SK-N-SH (cell line): ENCODE results near the gene STX2. TPM values are rescaled to one million over a fixed set of nuclear protein-coding genes. Genes with fewer than 3 reads are reported as not detected.
"Not testable (repeated sequence)": the region's sequence is repeated elsewhere in the genome, so short reads cannot be mapped to it uniquely, and the experiment has no call there.

Source experiments
- CTCF ChIA-PET: fragments of 300-600, 350-600 bp; formaldehyde crosslinking; extraction: SDS; loops from one replicate; lab custom pipeline; 2021; lab: Yijun Ruan, JAX
- POLR2A ChIA-PET: fragments of 350-600 bp; sonication (Branson Sonifier 250); formaldehyde crosslinking; extraction: SDS; loops from one replicate; lab custom pipeline; 2020; ENCODE audit warnings: antibody characterized with exemption, inconsistent platforms; lab: Yijun Ruan, JAX
- DNase-seq: peaks from one replicate; pipeline ENCODE4 v3.0.0; 2012
- H2AFZ ChIP-seq: fragments of 200-600 bp; sonication (generic); 2 replicates; pipeline ENCODE4 v1.8.1; 2016; ENCODE audit warnings: antibody characterized with exemption, mild to moderate bottlenecking, low read depth
- H3F3A ChIP-seq: fragments of 200-600 bp; sonication (generic); replicated peaks from 2 replicates; pipeline ENCODE3; 2016; ENCODE audit warnings: antibody characterized with exemption, mild to moderate bottlenecking; ENCODE audit not compliant: insufficient read depth
- H3K27ac ChIP-seq, 2 experiments: fragments of 200-500 bp in 1 of 2; fragments of 200-600 bp in 1 of 2; sonication (Bioruptor generic) in 1 of 2; sonication (generic), shearing (Covaris generic) in 1 of 2; 2 replicates each; pipeline versions ENCODE4 v1.5.1 to v1.6.1; 2014 to 2016; ENCODE audit warnings: low read depth in 2 of 2, inconsistent platforms in 1 of 2, low read length in 1 of 2, mild to moderate bottlenecking in 1 of 2, mixed read lengths in 1 of 2
- H3K27me3 ChIP-seq: fragments of 200-600 bp; sonication (generic), shearing (Covaris generic); 2 replicates; pipeline ENCODE4 v1.6.1; 2016; ENCODE audit warnings: mixed run types; ENCODE audit not compliant: insufficient read depth
- H3K36me3 ChIP-seq, 2 experiments: fragments of 200-500 bp in 1 of 2; fragments of 200-600 bp in 1 of 2; sonication (Bioruptor generic) in 1 of 2; sonication (generic) in 1 of 2; replicated peaks in 1 of 2; 2 replicates each; pipeline versions ENCODE3 to v1.5.1; 2014 to 2016; ENCODE audit warnings: low read length in 1 of 2, mild to moderate bottlenecking in 1 of 2; ENCODE audit not compliant: insufficient read depth in 2 of 2, control insufficient read depth in 1 of 2
- H3K4me1 ChIP-seq, 2 experiments: fragments of 200-500 bp in 1 of 2; fragments of 200-600 bp in 1 of 2; sonication (Bioruptor generic) in 1 of 2; sonication (generic), shearing (Covaris generic) in 1 of 2; 2 replicates each; pipeline versions ENCODE4 v1.5.1 to v1.6.1; 2014 to 2016; ENCODE audit warnings: low read depth in 1 of 2, low read length in 1 of 2, mixed run types in 1 of 2; ENCODE audit not compliant: insufficient read depth in 2 of 2, control insufficient read depth in 1 of 2
- H3K4me2 ChIP-seq: fragments of 200-600 bp; sonication (generic), shearing (Covaris generic); 2 replicates; pipeline ENCODE4 v1.6.1; 2017; ENCODE audit warnings: mixed run types
- H3K4me3 ChIP-seq, 2 experiments: fragments of 200-500 bp in 1 of 2; fragments of 200-600 bp in 1 of 2; sonication (Bioruptor generic) in 1 of 2; sonication (generic), shearing (Covaris generic) in 1 of 2; 2 replicates each; pipeline versions ENCODE4 v1.5.1 to v1.8.1; 2014 to 2016; ENCODE audit warnings: low read depth in 2 of 2, inconsistent platforms in 1 of 2, low read length in 1 of 2, mild to moderate bottlenecking in 1 of 2, mixed read lengths in 1 of 2, moderate library complexity in 1 of 2
- H3K79me2 ChIP-seq: fragments of 200-600 bp; sonication (generic); 2 replicates; pipeline ENCODE4 v1.8.1; 2017; ENCODE audit warnings: mild to moderate bottlenecking; ENCODE audit not compliant: insufficient read depth
- H3K9ac ChIP-seq: fragments of 200-600 bp; sonication (generic); 2 replicates; pipeline ENCODE4 v1.6.1; 2017; ENCODE audit warnings: mixed run types
- H3K9me2 ChIP-seq: fragments of 200-600 bp; sonication (generic); 2 replicates; pipeline ENCODE4 v1.6.1; 2017; ENCODE audit warnings: mixed run types
- H3K9me3 ChIP-seq: fragments of 200-600 bp; sonication (generic); 2 replicates; pipeline ENCODE4 v1.6.1; 2017; ENCODE audit warnings: mixed run types, mild to moderate bottlenecking, moderate library complexity
- H4K20me1 ChIP-seq: fragments of 200-600 bp; sonication (generic); 2 replicates; pipeline ENCODE4 v1.6.1; 2017; ENCODE audit warnings: mild to moderate bottlenecking, mixed run types; ENCODE audit not compliant: insufficient read depth
- CTCF ChIP-seq: fragments of 200-600 bp; sonication (generic); IDR thresholded peaks from 2 replicates; pipeline ENCODE4 v1.6.1; 2017; ENCODE audit warnings: antibody characterized with exemption, mild to moderate bottlenecking, moderate library complexity
- EZH2phosphoT487 ChIP-seq: fragments of 200-600 bp; sonication (generic); IDR thresholded peaks from 2 replicates; pipeline ENCODE4 v1.6.1; 2017; ENCODE audit warnings: low read depth, mixed run types, mild to moderate bottlenecking, antibody characterized with exemption, moderate library complexity, borderline replicate concordance
- MEF2A ChIP-seq: IDR thresholded peaks from 2 replicates; pipeline ENCODE4 v1.4.0; 2012; ENCODE audit warnings: low read depth, borderline replicate concordance
- RAD21 ChIP-seq: IDR thresholded peaks from 2 replicates; pipeline ENCODE4 v1.6.1; 2012; ENCODE audit warnings: mild to moderate bottlenecking, low read length
- SMC3 ChIP-seq: IDR thresholded peaks from 2 replicates; pipeline ENCODE4 v1.6.1; 2012; ENCODE audit warnings: low read depth, low read length, improper control_type of control experiment
- TCF12 ChIP-seq: IDR thresholded peaks from 2 replicates; pipeline ENCODE4 v1.4.0; 2012
- WGBS: methylation state at CpG from one replicate; pipeline ENCODE4 v1.1.6; 2017; ENCODE audit warnings: low lambda C conversion rate; 5-methylcytosine and 5-hydroxymethylcytosine counted together
- polyA plus RNA-seq, 3 experiments: library from polyadenylated mRNA; depleted of rRNA; stranded (reverse); fragments of >200 nt; gene quantifications; 2 replicates each; pipeline ENCODE4 v1.2.3, GENCODE V29; 2012

STX2 gene
- polyA plus RNA-seq, 1 of the 3 experiments (the other 2 are of a cell fraction), result 25.1 TPM

- not testable (repeated sequence) for H4K20me1 ChIP-seq, H3K79me2 ChIP-seq, H2AFZ ChIP-seq, H3K4me1 ChIP-seq, H3K36me3 ChIP-seq, H3K27me3 ChIP-seq, H3K9ac ChIP-seq, H3F3A ChIP-seq, DNase-seq, H3K4me3 ChIP-seq, H3K9me2 ChIP-seq, H3K27ac ChIP-seq, H3K4me2 ChIP-seq, H3K9me3 ChIP-seq
- CTCF ChIA-PET, result interaction anchor here (0.7 kb wide), 1 partner anchor 37 kb away, joined by 3 read pairs; no protein-coding TSS in a partner anchor
- WGBS, result 68% methylated on average over 6 of the region's 6 CpGs
- POLR2A ChIA-PET, result interaction anchor here (0.6 kb wide), 1 partner anchor 774 kb away, joined by 5 read pairs; no protein-coding TSS in a partner anchor
Observed at GRCh38 chr12:130848105-130848504, 9.1 kb upstream of the STX2 start.

GRCh38 chr12:130847112-130847511 is 8.1 kb upstream of the STX2 start:
- Histone ChIP-seq H4K20me1 (no peaks in the 10 kb centered on the region), H3K9me2 (no peaks in the 10 kb centered on the region), H3F3A (peaks cover 4% of the 10 kb centered on the region), H3K27me3 (no peaks in the 10 kb centered on the region), H3K4me1 (no peaks in the 10 kb centered on the region), H3K9ac (no peak overlapping the region), H3K27ac (no peak overlapping the region), H3K36me3 (no peaks in the 10 kb centered on the region)
- CTCF ChIA-PET, result interaction anchor here (1.4 kb wide), 1 partner anchor 20 kb away, joined by 5 read pairs; no protein-coding TSS in a partner anchor
- 64% methylated on average over 7 of the region's 7 CpGs for WGBS
- TF ChIP-seq EZH2phosphoT487, result no peak
- no peak for TF ChIP-seq SMC3
- no peak for TF ChIP-seq MEF2A
- TF ChIP-seq TCF12, result no peak
- TF ChIP-seq, all 33 proteins: peak for 0
- no peak overlapping the region for H3K4me2 ChIP-seq
- H2AFZ ChIP-seq, result no peak overlapping the region
- DNase-seq, result no peak
- H3K4me3 ChIP-seq, result no peak overlapping the region
- H3K9me3 ChIP-seq, result no peaks in the 10 kb centered on the region
- POLR2A ChIA-PET, result no interaction called here
- no peaks in the 10 kb centered on the region for H3K79me2 ChIP-seq

- no peaks in the 10 kb centered on the region for H3K27me3 ChIP-seq
- H3K36me3 ChIP-seq, result no peaks in the 10 kb centered on the region
- POLR2A ChIA-PET, result no interaction called here
- no peaks in the 10 kb centered on the region for H3K9me2 ChIP-seq
- H3K4me1 ChIP-seq, result no peaks in the 10 kb centered on the region
- no peak overlapping the region for H2AFZ ChIP-seq
- no peaks in the 10 kb centered on the region for H3K79me2 ChIP-seq
- no peak overlapping the region for H3K27ac ChIP-seq
- CTCF ChIA-PET, result interaction anchor here (1.4 kb wide), 1 partner anchor 19 kb away, joined by 5 read pairs; no protein-coding TSS in a partner anchor
- TF ChIP-seq RAD21, result no peak
- TF ChIP-seq CTCF, result no peak
- H3K4me3 ChIP-seq, result no peak overlapping the region
- peaks cover 4% of the 10 kb centered on the region for H3F3A ChIP-seq
- H3K9me3 ChIP-seq, result no peaks in the 10 kb centered on the region
- no peaks in the 10 kb centered on the region for H4K20me1 ChIP-seq
- DNase-seq, result no peak
- H3K4me2 ChIP-seq, result no peak overlapping the region
- H3K9ac ChIP-seq, result no peak overlapping the region
Observed at GRCh38 chr12:130846369-130846768, 7.3 kb upstream of the STX2 start.
